ENCODE data around the gene DNAJC30.

The DNAJC30 gene

DNA sequence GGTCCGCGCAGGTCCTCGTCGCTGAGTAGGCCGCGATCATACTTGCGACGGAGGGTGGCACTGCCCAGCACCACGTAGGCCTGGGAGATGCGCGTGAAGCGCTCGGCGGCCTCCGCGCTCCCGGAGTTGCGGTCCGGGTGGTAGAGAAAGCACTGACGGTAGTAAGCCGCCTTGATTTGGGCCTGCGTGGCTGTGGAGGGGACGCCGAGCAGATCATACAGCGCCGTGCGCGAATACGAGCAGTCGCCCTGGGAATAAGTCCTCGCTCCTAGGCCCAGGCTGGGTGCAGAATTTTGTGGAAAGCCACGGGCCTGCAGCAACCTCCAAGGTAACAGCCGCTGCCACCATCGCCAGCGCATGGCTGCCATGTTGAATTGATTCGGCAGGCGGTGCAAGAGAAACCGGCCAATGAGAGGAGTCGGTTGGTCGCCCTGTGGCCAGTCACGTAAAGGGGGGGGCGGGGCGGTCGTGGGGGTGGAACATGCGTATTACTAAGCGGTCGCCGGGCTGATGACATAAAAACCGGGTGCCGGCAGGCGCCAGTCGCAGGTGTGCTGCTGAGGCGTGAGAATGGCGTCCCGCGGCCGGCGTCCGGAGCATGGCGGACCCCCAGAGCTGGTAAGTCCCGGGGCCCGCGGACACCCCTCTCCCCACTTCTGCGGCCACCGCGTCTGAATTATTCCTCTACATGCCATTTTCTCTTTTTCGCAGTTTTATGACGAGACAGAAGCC lies at the start of gene DNAJC30, which contains the start of gene BUD23:
DNAJC30 (minus strand) TSS at position 398 of the 732 bp plus-strand sequence; CDS start at position 368, 30 bp downstream.
BUD23 (plus strand) TSS at position 542 of the 732 bp plus-strand sequence; CDS start at position 571, 29 bp downstream.
- Histone ChIP-seq H3K9ac (peak within 1 kb of the TSS; percentile 98), H3K27me3 (ENCODE audit: insufficient read depth, low read depth) (no peaks in the 10 kb centered on the region), H3K4me2 (peak within 1 kb of the TSS; percentile 96), H3K36me3 (ENCODE audit: insufficient read depth) (peaks cover 5% of the 10 kb centered on the region; the same call in 1 of the 2 replicates), H3K4me1 (ENCODE audit: low read depth, poor library complexity, severe bottlenecking) (peaks cover 38% of the 10 kb centered on the region), H3K27ac (peak within 1 kb of the TSS; percentile 85), H3K4me3 (IDR thresholded peaks at IDR 0.05; ENCODE audit: insufficient read depth, low read depth, low read length) (no peak within 1 kb of the TSS), H3K79me2 (ENCODE audit: insufficient read depth, low read depth) (peaks cover 75% of the 10 kb centered on the region), H4K20me1 (ENCODE audit: insufficient read depth) (no peaks in the 10 kb centered on the region), H2AFZ (ENCODE audit: low read depth) (peak within 1 kb of the TSS; percentile 99)
- TF ChIP-seq, protein P1, sequence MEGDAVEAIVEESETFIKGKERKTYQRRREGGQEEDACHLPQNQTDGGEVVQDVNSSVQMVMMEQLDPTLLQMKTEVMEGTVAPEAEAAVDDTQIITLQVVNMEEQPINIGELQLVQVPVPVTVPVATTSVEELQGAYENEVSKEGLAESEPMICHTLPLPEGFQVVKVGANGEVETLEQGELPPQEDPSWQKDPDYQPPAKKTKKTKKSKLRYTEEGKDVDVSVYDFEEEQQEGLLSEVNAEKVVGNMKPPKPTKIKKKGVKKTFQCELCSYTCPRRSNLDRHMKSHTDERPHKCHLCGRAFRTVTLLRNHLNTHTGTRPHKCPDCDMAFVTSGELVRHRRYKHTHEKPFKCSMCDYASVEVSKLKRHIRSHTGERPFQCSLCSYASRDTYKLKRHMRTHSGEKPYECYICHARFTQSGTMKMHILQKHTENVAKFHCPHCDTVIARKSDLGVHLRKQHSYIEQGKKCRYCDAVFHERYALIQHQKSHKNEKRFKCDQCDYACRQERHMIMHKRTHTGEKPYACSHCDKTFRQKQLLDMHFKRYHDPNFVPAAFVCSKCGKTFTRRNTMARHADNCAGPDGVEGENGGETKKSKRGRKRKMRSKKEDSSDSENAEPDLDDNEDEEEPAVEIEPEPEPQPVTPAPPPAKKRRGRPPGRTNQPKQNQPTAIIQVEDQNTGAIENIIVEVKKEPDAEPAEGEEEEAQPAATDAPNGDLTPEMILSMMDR (conservative IDR thresholded peaks at IDR 0.05; ENCODE audit: low read depth, low read length): no peak; the same call in 1 of the 2 replicates

DNA sequence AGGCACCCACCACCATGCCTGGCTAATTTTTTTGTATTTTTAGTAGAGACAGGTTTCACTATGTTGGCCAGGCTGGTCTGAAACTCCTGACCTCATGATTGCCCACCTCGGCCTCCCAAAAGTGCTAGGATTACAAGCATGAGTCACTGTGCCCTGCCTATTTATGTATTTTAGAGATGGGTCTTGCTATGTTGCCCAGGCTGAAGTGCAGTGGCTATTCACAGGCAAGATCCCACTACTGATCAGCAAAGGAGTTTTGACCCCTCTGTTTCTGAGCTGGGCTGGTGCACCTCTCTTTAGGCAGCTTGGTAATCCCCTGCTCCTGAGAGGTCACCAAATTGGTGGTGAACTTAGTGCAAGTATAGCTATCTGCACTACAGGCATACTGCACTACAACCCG lies 49.1 kb upstream of the DNAJC30 start:
- TF ChIP-seq, protein P1 (conservative IDR thresholded peaks at IDR 0.05; ENCODE audit: low read depth, low read length): no peak
- Histone ChIP-seq H2AFZ (ENCODE audit: low read depth) (no peak overlapping the region), H3K79me2 (ENCODE audit: insufficient read depth, low read depth) (peaks cover 4% of the 10 kb centered on the region; the same call in 1 of the 2 replicates), H3K27me3 (ENCODE audit: insufficient read depth, low read depth) (no peaks in the 10 kb centered on the region), H3K4me3 (IDR thresholded peaks at IDR 0.05; ENCODE audit: insufficient read depth, low read depth, low read length) (no peak overlapping the region), H3K9ac (no peak overlapping the region), H3K27ac (no peak overlapping the region), H4K20me1 (ENCODE audit: insufficient read depth) (no peaks in the 10 kb centered on the region), H3K36me3 (ENCODE audit: insufficient read depth) (no peaks in the 10 kb centered on the region; the same call in 1 of the 2 replicates), H3K4me2 (no peak overlapping the region), H3K4me1 (ENCODE audit: low read depth, poor library complexity, severe bottlenecking) (peaks cover 35% of the 10 kb centered on the region)

DNA sequence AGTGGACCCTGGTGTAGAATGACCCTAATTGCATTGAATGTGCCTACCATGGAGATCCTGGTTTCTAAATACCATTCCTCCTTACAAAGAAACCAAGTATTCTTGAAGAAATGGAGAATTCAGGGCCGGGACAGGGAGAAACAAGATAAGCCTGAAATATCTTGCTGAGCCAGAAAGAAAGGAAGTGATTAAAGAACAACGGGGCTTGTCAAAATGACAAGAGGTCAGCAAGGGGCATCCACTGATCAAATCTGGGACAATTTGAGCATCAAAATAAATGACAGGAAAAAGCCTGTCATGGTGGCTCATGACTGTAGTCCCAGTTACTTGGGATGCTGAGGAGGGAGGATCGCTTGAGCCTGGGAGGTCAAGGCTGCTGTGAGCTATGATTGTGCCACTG lies 47.2 kb upstream of the DNAJC30 start:
- Histone ChIP-seq H3K79me2 (ENCODE audit: insufficient read depth, low read depth) (no peaks in the 10 kb centered on the region), H2AFZ (ENCODE audit: low read depth) (no peak overlapping the region), H4K20me1 (ENCODE audit: insufficient read depth) (no peaks in the 10 kb centered on the region), H3K27me3 (ENCODE audit: insufficient read depth, low read depth) (no peaks in the 10 kb centered on the region), H3K4me2 (no peak overlapping the region), H3K4me1 (ENCODE audit: low read depth, poor library complexity, severe bottlenecking) (peaks cover 35% of the 10 kb centered on the region), H3K27ac (no peak overlapping the region), H3K9ac (no peak overlapping the region), H3K36me3 (ENCODE audit: insufficient read depth) (no peaks in the 10 kb centered on the region), H3K4me3 (IDR thresholded peaks at IDR 0.05; ENCODE audit: insufficient read depth, low read depth, low read length) (no peak overlapping the region)
- TF ChIP-seq, protein P1 (conservative IDR thresholded peaks at IDR 0.05; ENCODE audit: low read depth, low read length): no peak

DNA sequence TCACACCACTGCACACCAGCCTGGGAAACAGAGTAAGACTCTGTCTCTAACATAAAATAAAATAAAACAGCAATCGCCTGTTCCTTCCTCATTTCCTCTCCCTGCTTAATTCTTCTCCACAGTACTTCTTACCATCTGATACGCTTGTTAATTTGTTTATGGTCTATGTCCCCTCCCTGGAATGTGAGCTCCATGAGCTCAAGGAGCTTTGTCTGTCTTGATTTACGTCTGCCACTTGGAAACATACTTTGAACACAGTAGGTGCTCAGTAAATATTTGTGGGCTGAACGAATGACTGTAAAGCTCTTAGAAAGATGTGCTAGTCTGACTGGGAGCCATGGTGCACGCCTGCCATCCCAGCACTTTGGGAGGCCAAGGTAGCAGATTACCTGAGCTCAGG lies 45.3 kb upstream of the DNAJC30 start:
- H3K36me3 ChIP-seq (ENCODE audit: insufficient read depth): no peaks in the 10 kb centered on the region
- TF ChIP-seq, protein P1 (conservative IDR thresholded peaks at IDR 0.05; ENCODE audit: low read depth, low read length): no peak
- no peaks in the 10 kb centered on the region for H3K27me3 ChIP-seq (ENCODE audit: insufficient read depth, low read depth)
- H2AFZ ChIP-seq (ENCODE audit: low read depth): no peak overlapping the region
- H3K9ac ChIP-seq: no peak overlapping the region
- no peaks in the 10 kb centered on the region for H4K20me1 ChIP-seq (ENCODE audit: insufficient read depth)
- H3K27ac ChIP-seq: no peak overlapping the region
- H3K79me2 ChIP-seq (ENCODE audit: insufficient read depth, low read depth): no peaks in the 10 kb centered on the region
- H3K4me2 ChIP-seq: no peak overlapping the region
- H3K4me1 ChIP-seq (ENCODE audit: low read depth, poor library complexity, severe bottlenecking): peaks cover 25% of the 10 kb centered on the region
- no peak overlapping the region for H3K4me3 ChIP-seq (IDR thresholded peaks at IDR 0.05; ENCODE audit: insufficient read depth, low read depth, low read length)

Data from KMS-11 (cell line).